Fibroblast of mammary gland (primary cell): ENCODE results near the gene DMRT3.

Experiments
- DNase-seq: peaks from one replicate; pipeline ENCODE4 v3.0.0-alpha.2; 2010; ENCODE audit warnings: low read depth
- H3K4me3 ChIP-seq: 2 replicates; pipeline ENCODE4 v1.5.1; 2011; ENCODE audit warnings: low read depth, mild to moderate bottlenecking, low read length, moderate library complexity; ENCODE audit not compliant: control insufficient read depth
- CTCF ChIP-seq: conservative IDR thresholded peaks from 2 replicates; pipeline ENCODE4 v1.5.1; 2011; ENCODE audit warnings: low read depth, low read length, inconsistent platforms; ENCODE audit not compliant: control insufficient read depth, insufficient read depth

DMRT3 gene

GRCh38 chr9:1009101-1009707 is 32.7 kb downstream of the DMRT3 start:
- peak; percentile 87 for TF ChIP-seq CTCF
- no peak overlapping the region for H3K4me3 ChIP-seq

GRCh38 chr9:1013021-1013420 is 36.6 kb downstream of the DMRT3 start:
- no peak for DNase-seq
- H3K4me3 ChIP-seq, result no peak overlapping the region
- TF ChIP-seq CTCF, result no peak

More at GRCh38 chr9:1009101-1009707, 32.7 kb downstream of the DMRT3 start:
- DNase-seq, result peak; percentile 77

- no peak for TF ChIP-seq CTCF
- no peak overlapping the region for H3K4me3 ChIP-seq
- no peak for DNase-seq
Measured at GRCh38 chr9:1014225-1014624, 37.8 kb downstream of the DMRT3 start.

GRCh38 chr9:1014640-1015039 is 38.2 kb downstream of the DMRT3 start:
- no peak for TF ChIP-seq CTCF
- DNase-seq, result no peak
- H3K4me3 ChIP-seq, result no peak overlapping the region

- no peak overlapping the region for H3K4me3 ChIP-seq
- peak; percentile 43 for TF ChIP-seq CTCF
- DNase-seq, result peak; percentile 39
Measured at GRCh38 chr9:1018121-1018520, 41.7 kb downstream of the DMRT3 start.

GRCh38 chr9:1024112-1024511 is 47.7 kb downstream of the DMRT3 start:
- DNase-seq, result no peak
- TF ChIP-seq CTCF, result no peak
- no peak overlapping the region for H3K4me3 ChIP-seq

- DNase-seq, result no peak
- TF ChIP-seq CTCF, result no peak
- H3K4me3 ChIP-seq, result no peak overlapping the region
Measured at GRCh38 chr9:1025131-1025530, 48.7 kb downstream of the DMRT3 start.
